Tibial nerve (tissue), 4 donors: ENCODE data around the gene PRKG1. TPM values are rescaled to one million over a fixed set of nuclear protein-coding genes. Genes with fewer than 3 reads are reported as not detected.

ENCODE experiments used
- DNase-seq, 2 donors: peaks; one replicate each; pipeline ENCODE4 v3.0.0-alpha.2; 2019; ENCODE audit warnings: low spot score in 2 of 2
- H3K27ac ChIP-seq, 4 donors: fragments of 200-600 bp; sonication (generic) in 3 of 4; one replicate each; pipeline ENCODE4 v1.5.1; 2017 to 2019; ENCODE audit warnings: mild to moderate bottlenecking in 1 of 4
- H3K27me3 ChIP-seq, 2 donors: fragments of 200-600 bp; sonication (generic) in 1 of 2; one replicate each; pipeline versions ENCODE4 v1.5.1 to v1.6.0; 2017 to 2019
- H3K36me3 ChIP-seq, 3 donors: fragments of 200-600 bp; sonication (generic); one replicate each; pipeline ENCODE4 v1.5.1; 2018 to 2019
- H3K4me1 ChIP-seq, 4 donors: fragments of 200-600 bp; sonication (generic) in 3 of 4; one replicate each; pipeline ENCODE4 v1.5.1; 2017 to 2019
- H3K4me3 ChIP-seq, 4 donors: fragments of 200-600 bp; sonication (generic) in 3 of 4; one replicate each; pipeline ENCODE4 v1.5.1; 2017 to 2019; ENCODE audit warnings: mild to moderate bottlenecking in 1 of 4, moderate library complexity in 1 of 4
- H3K9me3 ChIP-seq, 4 donors: fragments of 200-600 bp; sonication (generic) in 3 of 4; one replicate each; pipeline ENCODE4 v1.5.1; 2017 to 2019
- CTCF ChIP-seq, 5 experiments: fragments of 200-600 bp in 3 of 5; fragments of 450-650 bp in 2 of 5; sonication (generic) in 3 of 5; IDR thresholded peaks; one replicate each; pipeline ENCODE4 v1.5.1; 2016 to 2019; ENCODE audit warnings: antibody characterized with exemption in 5 of 5, mild to moderate bottlenecking in 3 of 5, moderate library complexity in 2 of 5
- EP300 ChIP-seq, 2 donors: sonication (generic); formaldehyde crosslinking; IDR thresholded peaks; one replicate each; pipeline ENCODE4 v1.6.1; 2017; ENCODE audit warnings: antibody characterized with exemption in 2 of 2, mild to moderate bottlenecking in 1 of 2
- POLR2A ChIP-seq, 2 donors: fragments of 450-650 bp; IDR thresholded peaks; one replicate each; pipeline ENCODE4 v1.6.1; 2017; ENCODE audit warnings: antibody characterized with exemption in 2 of 2, mild to moderate bottlenecking in 2 of 2, moderate library complexity in 2 of 2
- WGBS, 2 donors: methylation state at CpG; one replicate each; pipeline ENCODE4 v1.1.5; 2018; 5-methylcytosine and 5-hydroxymethylcytosine counted together
- total RNA-seq, 4 donors: library from RNA; depleted of rRNA; stranded (reverse); fragments of >200 nt; gene quantifications; one replicate each; pipeline ENCODE4 v1.1.0, GENCODE V29; 2016

Gene PRKG1
- total RNA-seq, 4 donors from 2014 or later = 8.7 to 35.0 (median 14.8) TPM

GRCh38 chr10:51694086-51694768 is 619.9 kb downstream of the PRKG1 start:
- H3K36me3 ChIP-seq = peaks cover 0 to 9% (median 0%) of the 10 kb centered on the region in 3 donors
- 74 to 81% methylated on average over 5 of the region's 5 CpGs for WGBS, 2 donors
- no peaks in the 10 kb centered on the region for H3K9me3 ChIP-seq
- H3K4me1 ChIP-seq = peaks cover 0 to 45% (median 25%) of the 10 kb centered on the region in 4 donors
- no peak for DNase-seq
- TF ChIP-seq CTCF (IDR thresholded peaks at IDR 0.05) = no peak
- TF ChIP-seq EP300 (IDR thresholded peaks at IDR 0.05) = no peak
- no peak for TF ChIP-seq POLR2A (IDR thresholded peaks at IDR 0.05)
- H3K4me3 ChIP-seq = no peak overlapping the region
- no peaks in the 10 kb centered on the region for H3K27me3 ChIP-seq
- no peak overlapping the region for H3K27ac ChIP-seq

GRCh38 chr10:51696251-51696650 is 622.0 kb downstream of the PRKG1 start:
- H3K27ac ChIP-seq = no peak overlapping the region
- H3K36me3 ChIP-seq = peaks cover 0 to 9% (median 0%) of the 10 kb centered on the region in 3 donors

GRCh38 chr10:51698473-51699063 is 624.3 kb downstream of the PRKG1 start:
- Histone ChIP-seq H3K27me3 (no peaks in the 10 kb centered on the region), H3K4me1 (peaks cover 0 to 53% (median 25%) of the 10 kb centered on the region in 4 donors), H3K27ac (peak overlapping the region; percentile 87 to 97 (median 93)), H3K36me3 (peaks cover 0 to 9% (median 0%) of the 10 kb centered on the region in 3 donors), H3K9me3 (no peaks in the 10 kb centered on the region), H3K4me3 (peak overlapping the region; percentile 60 to 86 (median 75))
- no peak for TF ChIP-seq POLR2A (IDR thresholded peaks at IDR 0.05)
- no peak for TF ChIP-seq CTCF (IDR thresholded peaks at IDR 0.05)
- no peak for TF ChIP-seq EP300 (IDR thresholded peaks at IDR 0.05)
- 81 to 82% methylated on average over 8 of the region's 8 CpGs for WGBS, 2 donors
- no peak for DNase-seq

More at GRCh38 chr10:51696251-51696650, 622.0 kb downstream of the PRKG1 start:
- TF ChIP-seq CTCF (IDR thresholded peaks at IDR 0.05) = no peak
- TF ChIP-seq POLR2A (IDR thresholded peaks at IDR 0.05) = no peak
- TF ChIP-seq EP300 (IDR thresholded peaks at IDR 0.05) = no peak
- Histone ChIP-seq H3K4me1 (peaks cover 0 to 53% (median 25%) of the 10 kb centered on the region in 4 donors), H3K9me3 (no peaks in the 10 kb centered on the region), H3K4me3 (no peak overlapping the region), H3K27me3 (no peaks in the 10 kb centered on the region)
- no peak for DNase-seq
- WGBS, 2 donors = 60 to 68% methylated on average over 1 of the region's 1 CpG

GRCh38 chr10:51699145-51699474 is 624.8 kb downstream of the PRKG1 start:
- Histone ChIP-seq H3K9me3 (no peaks in the 10 kb centered on the region), H3K4me1 (peaks cover 0 to 53% (median 25%) of the 10 kb centered on the region in 4 donors)

More at GRCh38 chr10:51699145-51699474, 624.8 kb downstream of the PRKG1 start:
- H3K4me3 ChIP-seq = peak overlapping the region; percentile 60 to 86 (median 75)
- peak overlapping the region; percentile 87 to 97 (median 93) for H3K27ac ChIP-seq
- no peak for DNase-seq
- 0 to 1% methylated on average over 14 of the region's 14 CpGs for WGBS, 2 donors
- H3K27me3 ChIP-seq = no peaks in the 10 kb centered on the region
- TF ChIP-seq POLR2A (IDR thresholded peaks at IDR 0.05) (no peak), CTCF (IDR thresholded peaks at IDR 0.05) (no peak), EP300 (IDR thresholded peaks at IDR 0.05) (no peak)
- peaks cover 0 to 9% (median 0%) of the 10 kb centered on the region in 3 donors for H3K36me3 ChIP-seq
